Parathyroid adenoma (tissue), 2 donors: ENCODE results near the gene FOXA3.

Experiments
- H2AFZ ChIP-seq: fragments of 300-600 bp; sonication (generic); one replicate; pipeline ENCODE4 v1.7.0; 2017; ENCODE audit warnings: antibody characterized with exemption, mild to moderate bottlenecking
- H3K27ac ChIP-seq: fragments of 300-600 bp; sonication (generic); one replicate; pipeline ENCODE4 v1.7.0; 2017
- H3K27me3 ChIP-seq: fragments of 300-600 bp; sonication (generic); one replicate; pipeline ENCODE4 v1.7.0; 2017; ENCODE audit warnings: low read length; ENCODE audit not compliant: control insufficient read depth, insufficient read depth
- H3K36me3 ChIP-seq: fragments of 300-600 bp; sonication (generic); one replicate; pipeline ENCODE4 v1.7.0; 2017; ENCODE audit warnings: low read length; ENCODE audit not compliant: control insufficient read depth, insufficient read depth
- H3K4me1 ChIP-seq: fragments of 300-600 bp; sonication (generic); one replicate; pipeline ENCODE4 v1.7.0; 2017; ENCODE audit warnings: control low read depth
- H3K4me2 ChIP-seq: fragments of 300-600 bp; sonication (generic); one replicate; pipeline ENCODE4 v1.7.0; 2017; ENCODE audit warnings: low read length
- H3K4me3 ChIP-seq: fragments of 300-600 bp; sonication (generic); one replicate; pipeline ENCODE4 v1.7.0; 2017; ENCODE audit warnings: low read depth, low read length
- H3K79me2 ChIP-seq: fragments of 300-600 bp; sonication (generic); one replicate; pipeline ENCODE4 v1.7.0; 2017; ENCODE audit warnings: control low read depth
- H3K9ac ChIP-seq: fragments of 300-600 bp; sonication (generic); one replicate; pipeline ENCODE4 v1.7.0; 2017; ENCODE audit warnings: mild to moderate bottlenecking
- H3K9me3 ChIP-seq: fragments of 300-600 bp; sonication (generic); one replicate; pipeline ENCODE4 v1.7.0; 2017; ENCODE audit warnings: low read length; ENCODE audit not compliant: control insufficient read depth
- TF ChIP-seq, protein P1 (sequence below): fragments of 300-600 bp; sonication (generic); IDR thresholded peaks from one replicate; pipeline ENCODE4 v1.7.0; 2017; ENCODE audit warnings: antibody characterized with exemption, mild to moderate bottlenecking
- donor health status: primary hyperparathyroidism.

FOXA3 gene

GRCh38 chr19:45917421-45918091 lies 53.4 kb downstream of the FOXA3 start:
- H3K4me3 ChIP-seq = no peak overlapping the region
- H3K9ac ChIP-seq = no peak overlapping the region
- H2AFZ ChIP-seq = no peak overlapping the region
- H3K79me2 ChIP-seq = no peaks in the 10 kb centered on the region
- no peaks in the 10 kb centered on the region for H3K4me1 ChIP-seq
- H3K27me3 ChIP-seq = no peaks in the 10 kb centered on the region
- H3K27ac ChIP-seq = no peak overlapping the region
- H3K4me2 ChIP-seq = no peak overlapping the region
- H3K36me3 ChIP-seq = no peaks in the 10 kb centered on the region
- TF ChIP-seq, protein P1, sequence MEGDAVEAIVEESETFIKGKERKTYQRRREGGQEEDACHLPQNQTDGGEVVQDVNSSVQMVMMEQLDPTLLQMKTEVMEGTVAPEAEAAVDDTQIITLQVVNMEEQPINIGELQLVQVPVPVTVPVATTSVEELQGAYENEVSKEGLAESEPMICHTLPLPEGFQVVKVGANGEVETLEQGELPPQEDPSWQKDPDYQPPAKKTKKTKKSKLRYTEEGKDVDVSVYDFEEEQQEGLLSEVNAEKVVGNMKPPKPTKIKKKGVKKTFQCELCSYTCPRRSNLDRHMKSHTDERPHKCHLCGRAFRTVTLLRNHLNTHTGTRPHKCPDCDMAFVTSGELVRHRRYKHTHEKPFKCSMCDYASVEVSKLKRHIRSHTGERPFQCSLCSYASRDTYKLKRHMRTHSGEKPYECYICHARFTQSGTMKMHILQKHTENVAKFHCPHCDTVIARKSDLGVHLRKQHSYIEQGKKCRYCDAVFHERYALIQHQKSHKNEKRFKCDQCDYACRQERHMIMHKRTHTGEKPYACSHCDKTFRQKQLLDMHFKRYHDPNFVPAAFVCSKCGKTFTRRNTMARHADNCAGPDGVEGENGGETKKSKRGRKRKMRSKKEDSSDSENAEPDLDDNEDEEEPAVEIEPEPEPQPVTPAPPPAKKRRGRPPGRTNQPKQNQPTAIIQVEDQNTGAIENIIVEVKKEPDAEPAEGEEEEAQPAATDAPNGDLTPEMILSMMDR = no peak
- no peaks in the 10 kb centered on the region for H3K9me3 ChIP-seq

GRCh38 chr19:45918721-45919120 lies 54.6 kb downstream of the FOXA3 start:
- no peaks in the 10 kb centered on the region for H3K9me3 ChIP-seq
- no peaks in the 10 kb centered on the region for H3K79me2 ChIP-seq
- no peak overlapping the region for H3K4me3 ChIP-seq
- no peaks in the 10 kb centered on the region for H3K27me3 ChIP-seq
- TF ChIP-seq, protein P1 = no peak
- H3K4me2 ChIP-seq = no peak overlapping the region
- H3K9ac ChIP-seq = no peak overlapping the region
- no peaks in the 10 kb centered on the region for H3K36me3 ChIP-seq
- no peak overlapping the region for H2AFZ ChIP-seq
- no peaks in the 10 kb centered on the region for H3K4me1 ChIP-seq
- no peak overlapping the region for H3K27ac ChIP-seq

DNA sequence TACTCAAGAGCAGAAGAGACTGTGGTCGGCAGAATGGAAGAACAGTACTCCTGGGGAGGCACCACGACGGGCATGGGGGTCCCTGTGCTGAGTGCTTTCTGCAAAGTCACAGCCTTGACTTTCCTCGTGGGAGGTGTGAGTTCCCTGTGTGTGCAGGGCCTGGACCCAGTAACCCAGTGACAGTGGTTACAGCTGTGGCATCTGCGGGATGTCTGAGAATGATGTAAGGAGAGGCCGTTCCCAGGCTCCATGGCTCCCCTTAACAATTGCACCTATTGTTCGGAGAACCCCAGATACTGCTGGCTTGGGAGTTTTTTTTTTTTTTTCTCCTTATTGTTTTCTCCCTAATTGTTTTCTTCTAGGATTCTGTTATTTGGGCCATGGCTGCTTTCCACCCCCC lies 55.6 kb downstream of the FOXA3 start:
- Histone ChIP-seq H2AFZ (no peak overlapping the region), H3K9ac (no peak overlapping the region), H3K4me3 (no peak overlapping the region), H3K4me2 (no peak overlapping the region), H3K27me3 (no peaks in the 10 kb centered on the region), H3K36me3 (no peaks in the 10 kb centered on the region), H3K9me3 (no peaks in the 10 kb centered on the region), H3K27ac (no peak overlapping the region), H3K4me1 (no peaks in the 10 kb centered on the region), H3K79me2 (no peaks in the 10 kb centered on the region)
- TF ChIP-seq, protein P1 = no peak

DNA sequence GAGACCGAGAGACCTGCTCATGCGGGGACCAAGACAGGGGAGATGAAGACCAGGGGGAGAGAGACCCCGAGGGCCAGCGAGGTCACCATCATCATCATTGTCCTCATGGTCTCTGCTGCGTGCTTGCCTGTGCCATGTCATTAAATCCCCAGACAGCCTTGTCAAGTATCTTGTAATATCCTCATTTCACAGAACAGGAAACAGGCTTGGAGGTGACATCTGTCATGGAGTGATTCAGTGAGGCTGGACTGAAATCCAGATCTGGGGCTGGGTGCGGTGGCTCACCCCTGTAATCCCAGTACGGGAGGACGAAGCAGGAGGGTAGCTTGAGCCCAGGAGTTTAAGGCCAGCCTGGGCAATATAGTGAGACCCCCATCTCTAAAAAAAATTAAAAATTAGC lies 56.3 kb downstream of the FOXA3 start:
- H3K4me1 ChIP-seq = no peaks in the 10 kb centered on the region
- H3K4me3 ChIP-seq = no peak overlapping the region
- H2AFZ ChIP-seq = no peak overlapping the region
- no peak overlapping the region for H3K9ac ChIP-seq
- H3K27ac ChIP-seq = no peak overlapping the region
- H3K9me3 ChIP-seq = no peaks in the 10 kb centered on the region
- H3K36me3 ChIP-seq = no peaks in the 10 kb centered on the region
- no peaks in the 10 kb centered on the region for H3K79me2 ChIP-seq
- H3K4me2 ChIP-seq = no peak overlapping the region
- H3K27me3 ChIP-seq = no peaks in the 10 kb centered on the region
- TF ChIP-seq, protein P1 = no peak

DNA sequence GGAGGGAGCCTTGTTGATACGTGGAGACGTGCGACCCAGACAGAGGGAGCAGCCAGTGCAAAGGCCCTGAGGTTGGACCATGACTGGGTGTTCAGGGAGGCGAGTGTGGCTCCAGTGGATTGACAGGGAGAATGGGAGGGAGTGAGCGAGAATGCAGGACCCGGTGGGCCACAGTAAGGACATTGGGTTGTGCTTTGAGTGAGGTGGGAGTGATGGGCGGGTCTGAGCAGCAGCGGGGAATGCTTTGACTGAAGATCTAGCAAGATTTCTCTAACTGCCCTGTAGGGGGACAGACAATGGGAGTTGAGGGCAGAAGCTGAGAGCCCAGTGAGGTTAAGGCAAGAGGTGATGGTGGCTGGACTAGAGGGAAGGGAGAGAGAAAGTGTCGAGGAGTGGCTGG lies 58.2 kb downstream of the FOXA3 start:
- no peak overlapping the region for H3K27ac ChIP-seq
- no peak overlapping the region for H3K4me3 ChIP-seq
- no peak overlapping the region for H2AFZ ChIP-seq
- no peak overlapping the region for H3K4me2 ChIP-seq
- H3K27me3 ChIP-seq = no peaks in the 10 kb centered on the region
- H3K9ac ChIP-seq = no peak overlapping the region
- H3K79me2 ChIP-seq = no peaks in the 10 kb centered on the region
- TF ChIP-seq, protein P1 = no peak
- no peaks in the 10 kb centered on the region for H3K4me1 ChIP-seq
- H3K36me3 ChIP-seq = no peaks in the 10 kb centered on the region
- no peaks in the 10 kb centered on the region for H3K9me3 ChIP-seq
